Spinal cord (tissue), 10 donors: Measurements from ENCODE around the gene STX4. TPM values are rescaled to one million over a fixed set of nuclear protein-coding genes. Genes with fewer than 3 reads are reported as not detected.

Experiments used
- DNase-seq, 6 donors: peaks; one replicate each; pipeline versions ENCODE4 v3.0.0 to v3.0.0-alpha.2; 2013 to 2015; ENCODE audit warnings: low spot score in 6 of 6, low read depth in 4 of 6
- H3K27ac ChIP-seq: one replicate; pipeline ENCODE4 v1.5.1; 2013; ENCODE audit warnings: low read depth, low read length, control low read depth
- H3K27me3 ChIP-seq: one replicate; pipeline ENCODE4 v1.6.1; 2013; ENCODE audit warnings: low read length; ENCODE audit not compliant: control insufficient read depth, insufficient read depth
- H3K36me3 ChIP-seq: one replicate; pipeline ENCODE4 v1.6.1; 2013; ENCODE audit warnings: low read length; ENCODE audit not compliant: control insufficient read depth, insufficient read depth
- H3K4me1 ChIP-seq: one replicate; pipeline ENCODE4 v1.6.1; 2013; ENCODE audit warnings: low read length; ENCODE audit not compliant: control insufficient read depth, insufficient read depth
- H3K4me3 ChIP-seq: one replicate; pipeline ENCODE4 v1.5.1; 2013; ENCODE audit warnings: low read depth, low read length, control low read depth
- H3K9me3 ChIP-seq: one replicate; pipeline ENCODE4 v1.6.1; 2013; ENCODE audit warnings: low read length; ENCODE audit not compliant: control insufficient read depth, insufficient read depth
- WGBS: methylation state at CpG from one replicate; pipeline ENCODE4 v1.1.5; 2013; ENCODE audit warnings: missing lambda C conversion rate; ENCODE audit not compliant: insufficient coverage; 5-methylcytosine and 5-hydroxymethylcytosine counted together
- polyA plus RNA-seq, 2 donors: library from polyadenylated mRNA; unstranded; fragments of 120-200 nt; gene quantifications; one replicate each; pipeline ENCODE4 v1.2.1, GENCODE V29; 2013; ENCODE audit not compliant: insufficient read length in 2 of 2
- total RNA-seq, 2 donors: library from RNA; depleted of rRNA in 1 of 2; stranded (reverse); fragments of 120-200 nt in 1 of 2; fragments of >200 nt in 1 of 2; gene quantifications; one replicate each; pipeline versions ENCODE4 v1.2.3 to v1.2.4, GENCODE V29; 2013 to 2014
- donor health status: healthy.

STX4 gene
- total and polyA plus RNA-seq, 4 donors = 28.6 to 91.6 (median 65.1) TPM

DNA sequence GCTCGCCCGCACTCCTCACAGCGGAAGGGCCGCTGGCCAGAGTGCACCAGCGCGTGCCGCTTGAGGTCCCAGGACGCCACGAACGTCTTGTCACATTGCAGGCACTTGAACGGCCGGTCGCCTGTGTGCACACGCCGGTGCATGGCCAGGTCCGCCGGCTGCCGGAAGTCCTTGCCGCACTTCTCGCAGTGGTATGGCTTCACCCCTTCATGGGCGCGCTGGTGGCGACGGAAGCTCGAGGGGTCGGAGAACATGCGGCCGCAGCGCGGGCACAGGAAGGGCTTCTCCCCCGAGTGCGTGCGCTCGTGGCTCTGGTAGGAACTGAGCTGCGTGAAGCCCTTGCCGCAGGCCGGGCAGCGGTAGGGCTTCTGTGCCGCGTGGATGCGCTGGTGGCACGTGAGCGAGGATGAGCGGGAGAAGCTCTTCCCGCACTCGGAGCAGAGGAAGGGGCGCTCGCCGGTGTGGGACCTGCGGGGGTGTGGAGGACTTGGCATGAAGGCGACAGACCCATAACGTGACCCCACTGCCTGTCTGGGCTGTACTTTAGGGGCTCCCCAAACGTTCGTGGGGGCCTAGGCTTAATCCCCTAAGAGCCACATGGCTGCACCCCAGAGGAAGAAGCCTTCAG, 28.6 kb downstream of the STX4 start:
- Histone ChIP-seq H3K27me3 (no peaks in the 10 kb centered on the region), H3K4me3 (no peak overlapping the region), H3K36me3 (peaks cover 56% of the 10 kb centered on the region), H3K27ac (no peak overlapping the region), H3K9me3 (no peaks in the 10 kb centered on the region), H3K4me1 (no peaks in the 10 kb centered on the region)
- DNase-seq = no peak
- WGBS = 97% methylated on average over 54 of the region's 54 CpGs

DNA sequence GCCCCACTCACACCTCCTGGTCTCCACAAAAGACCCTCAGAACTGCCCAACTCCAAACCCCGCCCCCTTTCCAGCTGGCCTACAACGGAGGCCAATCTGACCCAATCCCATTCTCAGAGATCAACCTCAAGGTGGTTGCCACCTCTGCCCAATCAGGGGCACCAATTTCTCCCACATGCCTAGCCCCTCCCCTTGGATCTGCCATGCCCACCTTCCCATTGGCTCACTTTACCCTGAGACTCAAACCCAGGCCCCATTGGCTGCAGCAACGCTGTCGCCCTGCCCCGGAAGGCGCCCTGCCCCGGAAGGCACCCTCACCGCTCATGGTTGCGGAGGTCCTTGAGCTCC, 30.1 kb downstream of the STX4 start:
- DNase-seq = no peak
- Histone ChIP-seq H3K4me3 (no peak overlapping the region), H3K9me3 (no peaks in the 10 kb centered on the region), H3K27ac (no peak overlapping the region), H3K4me1 (no peaks in the 10 kb centered on the region), H3K27me3 (no peaks in the 10 kb centered on the region), H3K36me3 (peaks cover 47% of the 10 kb centered on the region)
- WGBS = 97% methylated on average over 9 of the region's 9 CpGs

DNA sequence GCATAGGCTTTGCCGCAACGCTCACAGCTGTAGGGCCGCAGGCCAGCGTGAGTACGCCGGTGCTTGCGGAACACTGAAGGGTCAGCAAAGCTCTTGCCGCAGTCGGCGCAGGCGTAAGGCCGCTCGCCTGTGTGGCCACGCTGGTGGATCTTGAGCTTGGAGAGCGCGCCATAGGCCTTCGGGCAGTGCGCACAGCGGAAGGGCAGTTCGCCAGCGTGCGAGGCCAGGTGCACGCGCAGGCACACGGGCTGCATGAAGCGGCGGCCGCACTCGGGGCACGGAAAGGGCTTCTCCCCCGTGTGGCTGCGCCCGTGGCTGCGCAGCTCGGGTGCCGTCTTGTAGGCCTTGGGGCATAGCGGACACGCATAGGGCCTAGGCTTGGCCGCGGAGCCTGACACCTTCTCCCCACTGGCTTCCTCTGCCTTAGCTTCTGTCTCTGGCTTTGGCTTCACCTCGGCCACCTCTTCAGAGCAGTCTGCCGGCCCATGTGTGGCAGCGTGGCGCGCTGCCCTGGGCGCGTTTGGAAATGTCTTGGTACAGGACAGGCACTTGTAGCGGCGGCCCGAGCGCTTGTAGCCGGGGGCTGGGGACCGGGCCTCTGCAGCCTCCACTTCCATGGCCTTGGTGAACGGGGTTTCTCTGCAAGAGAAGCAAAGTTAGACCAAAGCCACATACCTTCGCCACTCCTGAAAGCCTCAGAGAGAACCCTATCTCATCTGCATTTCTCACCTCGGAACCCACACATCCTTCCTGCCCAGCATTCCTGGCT, 30.7 kb downstream of the STX4 start:
- peak overlapping the region; percentile 72 for H3K27ac ChIP-seq
- H3K27me3 ChIP-seq = no peaks in the 10 kb centered on the region
- no peak overlapping the region for H3K4me3 ChIP-seq
- WGBS = 95% methylated on average over 56 of the region's 56 CpGs
- H3K9me3 ChIP-seq = no peaks in the 10 kb centered on the region
- H3K36me3 ChIP-seq = peaks cover 45% of the 10 kb centered on the region
- DNase-seq = no peak
- H3K4me1 ChIP-seq = no peaks in the 10 kb centered on the region

DNA sequence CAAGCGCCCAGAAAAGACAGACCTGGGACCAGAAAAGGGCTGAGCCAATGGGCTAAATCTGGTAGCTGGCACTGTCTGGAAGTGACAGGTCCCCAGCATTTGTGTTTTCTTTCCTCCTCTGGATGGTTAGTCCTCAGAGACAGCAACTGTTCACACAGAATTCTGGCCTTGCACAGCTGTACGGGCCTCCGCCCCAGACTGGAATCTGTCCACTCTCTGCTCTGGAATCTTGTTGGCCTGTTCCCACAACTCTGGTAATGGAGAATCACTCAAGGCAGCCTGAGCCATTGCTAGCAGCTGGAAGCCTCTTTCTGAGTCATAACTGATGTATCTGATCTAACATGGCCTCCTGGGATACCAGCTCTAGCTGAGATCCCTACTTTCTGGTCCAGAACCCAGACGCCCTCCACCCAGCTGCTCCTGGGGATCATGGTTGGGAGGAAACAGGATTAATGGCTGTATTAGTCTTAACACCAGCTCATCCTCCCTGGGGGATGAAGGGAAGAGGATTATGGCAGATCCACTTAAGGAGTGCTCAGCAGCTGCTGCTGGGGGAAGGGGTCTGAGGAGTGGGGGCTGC, 31.6 kb downstream of the STX4 start:
- no peak overlapping the region for H3K4me3 ChIP-seq
- peak overlapping the region; percentile 72 for H3K27ac ChIP-seq
- DNase-seq = peak in 1 of 6 donors; percentile 49
- WGBS = 94% methylated on average over 3 of the region's 4 CpGs
- H3K4me1 ChIP-seq = no peaks in the 10 kb centered on the region
- peaks cover 43% of the 10 kb centered on the region for H3K36me3 ChIP-seq
- no peaks in the 10 kb centered on the region for H3K9me3 ChIP-seq
- no peaks in the 10 kb centered on the region for H3K27me3 ChIP-seq

GRCh38 chr16:31067342-31067741, 34.0 kb downstream of the STX4 start:
- H3K9me3 ChIP-seq = no peaks in the 10 kb centered on the region
- H3K27me3 ChIP-seq = no peaks in the 10 kb centered on the region
- 100% methylated on average over 1 of the region's 3 CpGs for WGBS
- peaks cover 7% of the 10 kb centered on the region for H3K4me1 ChIP-seq
- H3K4me3 ChIP-seq = no peak overlapping the region
- peaks cover 22% of the 10 kb centered on the region for H3K36me3 ChIP-seq
- no peak for DNase-seq
- no peak overlapping the region for H3K27ac ChIP-seq

DNA sequence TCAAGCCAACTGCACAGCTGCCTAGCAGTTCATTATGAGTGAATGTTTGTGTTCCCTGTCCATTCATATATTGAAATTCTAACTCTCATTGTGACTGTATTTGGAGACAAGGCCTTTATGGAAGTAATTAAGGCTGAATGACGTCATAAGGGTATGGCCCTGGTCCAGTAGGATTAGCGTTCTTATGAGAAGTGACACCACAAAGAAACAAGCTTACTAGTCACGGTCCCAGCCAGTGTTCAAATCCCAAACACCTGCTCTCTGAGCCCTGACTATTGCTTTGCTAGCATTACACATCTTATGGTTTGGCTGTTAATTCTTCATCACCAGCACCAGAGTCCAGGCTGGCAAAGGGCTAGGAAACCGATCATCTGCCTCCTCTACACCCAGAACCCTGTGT, 38.5 kb downstream of the STX4 start:
- Histone ChIP-seq H3K4me3 (peak overlapping the region; percentile 96), H3K9me3 (no peaks in the 10 kb centered on the region), H3K36me3 (peaks cover 13% of the 10 kb centered on the region), H3K27me3 (no peaks in the 10 kb centered on the region), H3K27ac (peak overlapping the region; percentile 81), H3K4me1 (peaks cover 27% of the 10 kb centered on the region)
- DNase-seq = peak in 1 of 6 donors; percentile 36
- WGBS = no CpG with 5 or more reads among the region's 4 CpGs

DNA sequence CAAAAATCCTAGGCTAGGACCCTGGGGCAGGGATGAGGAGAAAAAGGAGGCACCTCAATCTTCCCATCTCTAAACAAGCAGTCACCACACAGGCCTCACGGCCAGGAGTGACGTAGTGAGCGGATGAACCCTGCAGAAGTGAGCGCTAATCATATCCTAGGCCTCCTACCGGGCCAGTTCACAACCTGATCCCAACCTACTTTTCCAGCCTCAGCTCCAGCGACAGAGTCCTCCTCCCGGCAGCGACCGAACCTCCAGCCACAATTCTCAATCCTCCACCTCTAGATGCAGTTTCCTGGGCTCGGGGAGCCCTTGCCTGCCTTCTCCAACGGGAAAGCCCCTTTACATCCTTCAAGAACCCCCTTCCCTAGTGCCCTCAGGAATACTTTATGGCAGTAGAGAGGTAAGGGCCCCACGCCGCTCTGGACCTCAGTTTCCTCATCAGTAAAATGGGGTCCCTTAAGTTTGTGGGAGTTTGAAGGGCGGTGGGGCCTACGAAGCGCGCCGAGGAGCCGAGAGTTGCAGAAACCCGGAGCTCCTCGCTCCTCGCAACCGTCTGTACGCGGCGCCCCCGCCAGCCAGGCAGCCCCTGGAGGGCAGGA, 39.3 kb downstream of the STX4 start:
- Histone ChIP-seq H3K36me3 (peaks cover 20% of the 10 kb centered on the region), H3K9me3 (no peaks in the 10 kb centered on the region), H3K4me1 (peaks cover 27% of the 10 kb centered on the region), H3K27me3 (no peaks in the 10 kb centered on the region), H3K27ac (peak overlapping the region; percentile 81), H3K4me3 (peak overlapping the region; percentile 96)
- DNase-seq = peak in 2 of 6 donors; percentile 53 to 63
- WGBS = under 1% methylated on average over 25 of the region's 27 CpGs

DNA sequence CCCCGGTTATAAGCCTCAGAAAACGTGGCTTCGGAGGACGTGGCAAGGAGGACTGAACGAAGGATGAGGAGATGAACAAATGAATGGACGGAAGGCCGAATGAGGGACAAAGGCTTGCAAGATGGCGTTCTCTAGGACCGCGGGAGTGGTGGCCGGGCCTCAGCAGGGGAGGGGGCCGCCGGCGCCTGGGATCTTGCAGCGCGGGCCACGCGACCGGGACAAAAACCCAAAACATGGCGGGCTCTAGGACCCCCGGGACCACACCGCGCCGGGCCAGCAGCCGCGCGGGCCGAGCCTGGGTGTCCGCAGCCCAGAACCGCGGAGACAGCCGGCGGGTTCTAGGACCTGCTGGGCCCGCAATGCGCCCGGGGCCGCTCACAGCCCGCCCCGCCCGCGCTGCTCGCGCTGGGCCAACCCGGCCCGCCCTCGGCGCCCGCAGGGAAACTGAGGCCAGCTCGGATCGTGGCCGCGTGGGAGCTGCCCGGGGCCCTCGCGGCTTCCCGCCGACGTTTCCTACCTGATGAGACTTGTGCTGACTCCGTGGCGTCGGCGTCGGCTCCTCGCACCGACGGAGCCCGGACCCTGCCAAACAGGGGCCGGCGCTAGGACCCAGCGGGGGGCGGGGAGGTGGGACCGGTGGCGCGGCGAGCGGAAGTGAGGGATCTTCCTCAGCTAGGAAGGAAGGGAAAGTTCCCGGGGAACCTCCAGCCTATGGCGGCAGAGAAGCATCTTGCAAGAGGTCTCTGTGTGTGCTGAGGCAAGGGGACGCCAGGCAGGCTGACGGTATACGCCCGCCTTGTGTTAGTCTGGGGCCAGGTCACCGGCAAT, 40.0 kb downstream of the STX4 start:
- H3K9me3 ChIP-seq = no peaks in the 10 kb centered on the region
- peak overlapping the region; percentile 96 for H3K4me3 ChIP-seq
- no peaks in the 10 kb centered on the region for H3K27me3 ChIP-seq
- under 1% methylated on average over 83 of the region's 83 CpGs for WGBS
- peaks cover 27% of the 10 kb centered on the region for H3K4me1 ChIP-seq
- peak; percentile 85 to 98 (median 92) for DNase-seq
- peak overlapping the region; percentile 97 for H3K27ac ChIP-seq
- peaks cover 27% of the 10 kb centered on the region for H3K36me3 ChIP-seq
